ENCODE measurements around the gene ATP5F1D.

ATP5F1D gene

GRCh38 chr19:1288226-1288612 lies 46.7 kb downstream of the ATP5F1D start:
- Histone ChIP-seq H3K27ac (ENCODE audit: low read depth, low read length) (no peak overlapping the region), H3K27me3 (ENCODE audit: insufficient read depth, low read length) (peaks cover 38% of the 10 kb centered on the region), H3K79me2 (ENCODE audit: control insufficient read depth, insufficient read depth, low read length, unreplicated experiment) (no peaks in the 10 kb centered on the region)

GRCh38 chr19:1288833-1289685 lies 47.5 kb downstream of the ATP5F1D start:
- no peak overlapping the region for H3K27ac ChIP-seq (ENCODE audit: low read depth, low read length)

More at GRCh38 chr19:1288226-1288612, 46.7 kb downstream of the ATP5F1D start:
- Histone ChIP-seq H3K4me1 (ENCODE audit: control insufficient read depth, insufficient read depth, low read length, unreplicated experiment) (no peaks in the 10 kb centered on the region), H3K4me3 (ENCODE audit: low read depth, low read length) (no peak overlapping the region), H3K36me3 (ENCODE audit: insufficient read depth, low read length) (no peaks in the 10 kb centered on the region), H2AFZ (ENCODE audit: low read length, unreplicated experiment) (no peak overlapping the region)

GRCh38 chr19:1289686-1290025 lies 48.1 kb downstream of the ATP5F1D start:
- H3K36me3 ChIP-seq (ENCODE audit: insufficient read depth, low read length) = no peaks in the 10 kb centered on the region
- H3K4me1 ChIP-seq (ENCODE audit: control insufficient read depth, insufficient read depth, low read length, unreplicated experiment) = no peaks in the 10 kb centered on the region
- H3K27ac ChIP-seq (ENCODE audit: low read depth, low read length) = no peak overlapping the region
- no peaks in the 10 kb centered on the region for H3K79me2 ChIP-seq (ENCODE audit: control insufficient read depth, insufficient read depth, low read length, unreplicated experiment)
- H3K27me3 ChIP-seq (ENCODE audit: insufficient read depth, low read length) = peaks cover 29% of the 10 kb centered on the region
- no peak overlapping the region for H3K4me3 ChIP-seq (ENCODE audit: low read depth, low read length)
- no peak overlapping the region for H2AFZ ChIP-seq (ENCODE audit: low read length, unreplicated experiment)

More at GRCh38 chr19:1288833-1289685, 47.5 kb downstream of the ATP5F1D start:
- H3K79me2 ChIP-seq (ENCODE audit: control insufficient read depth, insufficient read depth, low read length, unreplicated experiment) = no peaks in the 10 kb centered on the region
- H2AFZ ChIP-seq (ENCODE audit: low read length, unreplicated experiment) = no peak overlapping the region
- H3K4me1 ChIP-seq (ENCODE audit: control insufficient read depth, insufficient read depth, low read length, unreplicated experiment) = no peaks in the 10 kb centered on the region
- no peaks in the 10 kb centered on the region for H3K36me3 ChIP-seq (ENCODE audit: insufficient read depth, low read length)
- H3K27me3 ChIP-seq (ENCODE audit: insufficient read depth, low read length) = peaks cover 35% of the 10 kb centered on the region
- H3K4me3 ChIP-seq (ENCODE audit: low read depth, low read length) = no peak overlapping the region

GRCh38 chr19:1290196-1290702 lies 48.7 kb downstream of the ATP5F1D start:
- H3K27me3 ChIP-seq (ENCODE audit: insufficient read depth, low read length) = peaks cover 24% of the 10 kb centered on the region
- no peak overlapping the region for H2AFZ ChIP-seq (ENCODE audit: low read length, unreplicated experiment)
- no peaks in the 10 kb centered on the region for H3K4me1 ChIP-seq (ENCODE audit: control insufficient read depth, insufficient read depth, low read length, unreplicated experiment)
- H3K4me3 ChIP-seq (ENCODE audit: low read depth, low read length) = no peak overlapping the region
- no peak overlapping the region for H3K27ac ChIP-seq (ENCODE audit: low read depth, low read length)
- no peaks in the 10 kb centered on the region for H3K79me2 ChIP-seq (ENCODE audit: control insufficient read depth, insufficient read depth, low read length, unreplicated experiment)
- H3K36me3 ChIP-seq (ENCODE audit: insufficient read depth, low read length) = no peaks in the 10 kb centered on the region

GRCh38 chr19:1290703-1291651 lies 49.4 kb downstream of the ATP5F1D start:
- H2AFZ ChIP-seq (ENCODE audit: low read length, unreplicated experiment) = no peak overlapping the region
- no peak overlapping the region for H3K4me3 ChIP-seq (ENCODE audit: low read depth, low read length)
- no peaks in the 10 kb centered on the region for H3K4me1 ChIP-seq (ENCODE audit: control insufficient read depth, insufficient read depth, low read length, unreplicated experiment)
- no peaks in the 10 kb centered on the region for H3K36me3 ChIP-seq (ENCODE audit: insufficient read depth, low read length)
- peaks cover 23% of the 10 kb centered on the region for H3K27me3 ChIP-seq (ENCODE audit: insufficient read depth, low read length)
- no peak overlapping the region for H3K27ac ChIP-seq (ENCODE audit: low read depth, low read length)
- no peaks in the 10 kb centered on the region for H3K79me2 ChIP-seq (ENCODE audit: control insufficient read depth, insufficient read depth, low read length, unreplicated experiment)

GRCh38 chr19:1291761-1292418 lies 50.3 kb downstream of the ATP5F1D start:
- H2AFZ ChIP-seq (ENCODE audit: low read length, unreplicated experiment) = no peak overlapping the region
- H3K27ac ChIP-seq (ENCODE audit: low read depth, low read length) = no peak overlapping the region
- peaks cover 17% of the 10 kb centered on the region for H3K27me3 ChIP-seq (ENCODE audit: insufficient read depth, low read length)
- H3K36me3 ChIP-seq (ENCODE audit: insufficient read depth, low read length) = no peaks in the 10 kb centered on the region
- no peaks in the 10 kb centered on the region for H3K79me2 ChIP-seq (ENCODE audit: control insufficient read depth, insufficient read depth, low read length, unreplicated experiment)
- H3K4me1 ChIP-seq (ENCODE audit: control insufficient read depth, insufficient read depth, low read length, unreplicated experiment) = no peaks in the 10 kb centered on the region
- H3K4me3 ChIP-seq (ENCODE audit: low read depth, low read length) = no peak overlapping the region

- peaks cover 10% of the 10 kb centered on the region; the same call in 1 of the 2 replicates for H3K27me3 ChIP-seq (ENCODE audit: insufficient read depth, low read length)
- H2AFZ ChIP-seq (ENCODE audit: low read length, unreplicated experiment) = no peak overlapping the region
- H3K79me2 ChIP-seq (ENCODE audit: control insufficient read depth, insufficient read depth, low read length, unreplicated experiment) = no peaks in the 10 kb centered on the region
- no peak overlapping the region for H3K4me3 ChIP-seq (ENCODE audit: low read depth, low read length)
- H3K4me1 ChIP-seq (ENCODE audit: control insufficient read depth, insufficient read depth, low read length, unreplicated experiment) = no peaks in the 10 kb centered on the region
- H3K27ac ChIP-seq (ENCODE audit: low read depth, low read length) = no peak overlapping the region
- no peaks in the 10 kb centered on the region for H3K36me3 ChIP-seq (ENCODE audit: insufficient read depth, low read length)
Observed at GRCh38 chr19:1292419-1293151, 51.0 kb downstream of the ATP5F1D start.

- H3K27me3 ChIP-seq (ENCODE audit: insufficient read depth, low read length) = peaks cover 3% of the 10 kb centered on the region; the same call in 1 of the 2 replicates
- no peaks in the 10 kb centered on the region for H3K36me3 ChIP-seq (ENCODE audit: insufficient read depth, low read length)
- H3K4me1 ChIP-seq (ENCODE audit: control insufficient read depth, insufficient read depth, low read length, unreplicated experiment) = no peaks in the 10 kb centered on the region
- no peak overlapping the region for H3K4me3 ChIP-seq (ENCODE audit: low read depth, low read length)
- no peak overlapping the region for H3K27ac ChIP-seq (ENCODE audit: low read depth, low read length)
- H2AFZ ChIP-seq (ENCODE audit: low read length, unreplicated experiment) = no peak overlapping the region
- H3K79me2 ChIP-seq (ENCODE audit: control insufficient read depth, insufficient read depth, low read length, unreplicated experiment) = no peaks in the 10 kb centered on the region
Observed at GRCh38 chr19:1293782-1294604, 52.4 kb downstream of the ATP5F1D start.
